PC-9 (cell line): ENCODE data around the gene COQ8A.

ENCODE experiments used
- CTCF ChIP-seq: fragments of 200-600 bp; sonication (generic); conservative IDR thresholded peaks from 2 replicates; pipeline ENCODE4 v1.6.1; 2017; ENCODE audit warnings: mixed run types, antibody characterized with exemption, mild to moderate bottlenecking, moderate library complexity
- EZH2 ChIP-seq: fragments of 200-600 bp; sonication (generic); IDR thresholded peaks from 2 replicates; pipeline ENCODE4 v1.8.0; 2017; ENCODE audit warnings: antibody characterized with exemption, low read depth

GRCh38 chr1:226984521-226985238, 44.6 kb downstream of the COQ8A start:
- no peak for TF ChIP-seq CTCF
- TF ChIP-seq EZH2: no peak
